Kidney (tissue), 14 donors: ENCODE measurements around the gene ATG13. TPM values are rescaled to one million over a fixed set of nuclear protein-coding genes. Genes with fewer than 3 reads are reported as not detected.

Experiments used
- DNase-seq, 5 donors: peaks; one replicate each; pipeline ENCODE4 v3.0.0-alpha.2; 2013 to 2020
- FAIRE-seq: peaks from 2 replicates; lab custom pipeline; 2012; peaks lifted over from hg19 to GRCh38; lab: Jason Lieb, UNC
- H3K27ac ChIP-seq, 2 donors: one replicate each; pipeline ENCODE4 v1.7.0; 2013; ENCODE audit warnings: low read depth in 2 of 2, low read length in 2 of 2, inconsistent platforms in 1 of 2
- H3K27me3 ChIP-seq: one replicate; pipeline ENCODE4 v1.7.1; 2013; ENCODE audit warnings: low read length, inconsistent platforms; ENCODE audit not compliant: control insufficient read depth, insufficient read depth
- H3K36me3 ChIP-seq, 3 donors: one replicate each; pipeline versions ENCODE4 v1.7.0 to v1.7.1; 2013; ENCODE audit warnings: low read length in 3 of 3, control low read depth in 1 of 3, inconsistent platforms in 1 of 3; ENCODE audit not compliant: insufficient read depth in 3 of 3, control insufficient read depth in 2 of 3
- H3K4me1 ChIP-seq, 3 donors: one replicate each; pipeline versions ENCODE4 v1.7.0 to v1.7.1; 2013; ENCODE audit warnings: low read length in 3 of 3, inconsistent platforms in 1 of 3, low read depth in 1 of 3; ENCODE audit not compliant: control insufficient read depth in 2 of 3, insufficient read depth in 2 of 3
- H3K4me3 ChIP-seq, 3 donors: one replicate each; pipeline versions ENCODE4 v1.7.0 to v1.8.1; 2013; ENCODE audit warnings: low read length in 3 of 3, control low read depth in 1 of 3, inconsistent platforms in 1 of 3
- H3K9ac ChIP-seq, 3 donors: one replicate each; pipeline versions ENCODE4 v1.7.0 to v1.7.1; 2013; ENCODE audit warnings: low read length in 3 of 3, control low read depth in 1 of 3, inconsistent platforms in 1 of 3
- H3K9me3 ChIP-seq, 3 donors: one replicate each; pipeline versions ENCODE4 v1.7.0 to v1.7.1; 2013; ENCODE audit warnings: low read length in 3 of 3, control low read depth in 1 of 3, inconsistent platforms in 1 of 3; ENCODE audit not compliant: control insufficient read depth in 2 of 3, insufficient read depth in 1 of 3
- intact Hi-C: fragments of 100-400 bp; cut with DNase I; formaldehyde crosslinking; loops from one replicate; pipeline ENCODE4 v1.11.1; 2022
- polyA plus RNA-seq: library from polyadenylated mRNA; stranded (reverse); fragments of 350-450 nt; fragmentation: Illumina TruSeq; extraction: RNeasy Lipid Tissue Mini Kit (QIAGEN cat#74804); gene quantifications from one replicate; pipeline ENCODE4 v1.2.3, GENCODE V29; 2014; ENCODE audit warnings: low read depth, low replicate concordance; ENCODE audit not compliant: insufficient read depth
- total RNA-seq: library from RNA; stranded (reverse); fragmentation: NEBNext Ultra II Directional; extraction: Animal tissue kit (Norgen Biotek cat#: 25700); gene quantifications from one replicate; pipeline ENCODE4 v1.2.1, GENCODE V29; 2021
- TF ChIP-seq, protein P1 (sequence below): IDR thresholded peaks from 3 replicates; pipeline ENCODE4 v1.5.1; 2012; ENCODE audit warnings: mild to moderate bottlenecking, moderate library complexity, borderline replicate concordance; ENCODE audit not compliant: insufficient read depth; ENCODE audit errors: extremely low read depth
- donor health status: control.
- donor health status: control.
- donor health status: control.
- donor health status: control.
- donor health status: control.
- donor health status: DM: yes; HTN: yes; CAD: no.
- donor health status: Normal renal cell carcinoma (clear cell type).

ATG13 gene
- total and polyA plus RNA-seq, 2 donors from 2014 or later = 40.1 to 73.5 TPM

DNA sequence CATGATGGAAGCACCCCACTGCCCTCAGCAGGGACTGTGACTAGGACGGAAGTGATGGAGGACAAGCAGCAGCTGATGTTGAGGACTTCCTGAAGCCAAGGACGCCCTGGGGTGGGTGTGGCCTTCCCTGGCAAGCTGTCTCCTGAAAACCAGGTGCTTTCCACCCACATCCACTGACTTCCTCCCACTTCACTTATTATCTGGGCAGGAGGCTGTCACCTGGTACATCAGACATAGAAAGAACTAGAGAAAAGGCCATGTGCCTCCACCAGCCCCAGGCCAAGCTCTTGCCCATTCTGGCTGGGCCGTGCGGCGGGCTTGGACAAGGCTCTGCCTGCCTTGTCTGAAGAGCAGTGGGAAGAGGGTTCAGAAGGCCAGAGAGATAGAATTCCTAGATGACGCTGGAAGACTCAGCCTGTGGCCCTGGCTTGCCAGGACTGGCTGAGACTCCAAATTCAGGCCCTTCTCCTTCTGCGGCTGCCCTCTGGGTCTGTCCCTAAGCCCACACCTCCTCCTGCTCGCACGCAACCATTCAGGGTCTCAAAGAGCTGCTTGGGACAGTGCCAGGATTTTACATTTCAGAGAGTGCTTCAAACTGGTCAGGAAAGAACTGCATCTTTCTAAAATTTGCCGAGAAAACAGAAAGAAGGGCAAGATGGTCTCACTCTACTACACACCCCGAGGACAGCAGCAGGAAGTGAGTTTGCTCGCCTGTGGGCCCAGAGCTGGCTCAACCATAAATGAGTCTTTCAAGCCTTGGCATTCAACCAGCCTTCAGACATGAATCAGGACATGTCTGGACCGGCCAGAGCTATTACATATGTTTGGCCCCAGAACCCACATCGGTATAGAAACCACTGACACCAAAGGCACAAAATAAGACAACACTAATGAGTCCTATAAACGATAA, 69.8 kb downstream of the ATG13 start:
- H3K9ac ChIP-seq = no peak overlapping the region
- peak in 2 of 5 donors; percentile 30 to 73 for DNase-seq
- no peak for FAIRE-seq
- no peaks in the 10 kb centered on the region for H3K27me3 ChIP-seq
- no peak overlapping the region for H3K4me3 ChIP-seq
- peaks cover 6 to 15% (median 9%) of the 10 kb centered on the region in 3 donors for H3K36me3 ChIP-seq
- TF ChIP-seq, protein P1, sequence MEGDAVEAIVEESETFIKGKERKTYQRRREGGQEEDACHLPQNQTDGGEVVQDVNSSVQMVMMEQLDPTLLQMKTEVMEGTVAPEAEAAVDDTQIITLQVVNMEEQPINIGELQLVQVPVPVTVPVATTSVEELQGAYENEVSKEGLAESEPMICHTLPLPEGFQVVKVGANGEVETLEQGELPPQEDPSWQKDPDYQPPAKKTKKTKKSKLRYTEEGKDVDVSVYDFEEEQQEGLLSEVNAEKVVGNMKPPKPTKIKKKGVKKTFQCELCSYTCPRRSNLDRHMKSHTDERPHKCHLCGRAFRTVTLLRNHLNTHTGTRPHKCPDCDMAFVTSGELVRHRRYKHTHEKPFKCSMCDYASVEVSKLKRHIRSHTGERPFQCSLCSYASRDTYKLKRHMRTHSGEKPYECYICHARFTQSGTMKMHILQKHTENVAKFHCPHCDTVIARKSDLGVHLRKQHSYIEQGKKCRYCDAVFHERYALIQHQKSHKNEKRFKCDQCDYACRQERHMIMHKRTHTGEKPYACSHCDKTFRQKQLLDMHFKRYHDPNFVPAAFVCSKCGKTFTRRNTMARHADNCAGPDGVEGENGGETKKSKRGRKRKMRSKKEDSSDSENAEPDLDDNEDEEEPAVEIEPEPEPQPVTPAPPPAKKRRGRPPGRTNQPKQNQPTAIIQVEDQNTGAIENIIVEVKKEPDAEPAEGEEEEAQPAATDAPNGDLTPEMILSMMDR = no peak
- no peaks in the 10 kb centered on the region for H3K9me3 ChIP-seq
- H3K4me1 ChIP-seq = peaks cover 0 to 5% (median 0%) of the 10 kb centered on the region in 3 donors
- intact Hi-C loops = no loop called here
- H3K27ac ChIP-seq = no peak overlapping the region

DNA sequence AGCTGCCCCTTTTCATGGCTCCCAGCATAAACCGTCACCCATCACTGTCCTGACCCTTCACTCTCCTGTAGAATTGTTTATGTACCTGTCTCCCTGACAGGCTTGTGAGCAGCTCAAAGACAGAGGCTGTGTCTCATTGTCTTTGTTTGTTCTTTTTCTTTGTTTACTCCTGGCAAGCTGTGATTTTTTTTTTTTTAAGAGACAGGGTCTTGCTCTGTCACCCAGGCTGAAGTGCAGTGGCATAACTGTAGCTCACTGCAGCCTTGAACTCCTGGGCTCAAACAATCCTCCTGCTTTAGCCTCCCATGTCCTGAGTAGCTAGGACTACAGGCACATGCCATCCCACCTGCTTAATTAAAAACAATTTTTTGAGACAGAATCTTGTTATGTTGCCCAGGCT, 73.3 kb downstream of the ATG13 start:
- Histone ChIP-seq H3K9ac (no peak overlapping the region), H3K4me1 (peaks cover 0 to 13% (median 0%) of the 10 kb centered on the region in 3 donors), H3K4me3 (no peak overlapping the region), H3K36me3 (peaks cover 6 to 30% (median 29%) of the 10 kb centered on the region in 3 donors), H3K27me3 (no peaks in the 10 kb centered on the region), H3K27ac (no peak overlapping the region), H3K9me3 (no peaks in the 10 kb centered on the region)
- DNase-seq (no peak), FAIRE-seq (no peak)
- TF ChIP-seq, protein P1 = no peak
- intact Hi-C loops = no loop called here

DNA sequence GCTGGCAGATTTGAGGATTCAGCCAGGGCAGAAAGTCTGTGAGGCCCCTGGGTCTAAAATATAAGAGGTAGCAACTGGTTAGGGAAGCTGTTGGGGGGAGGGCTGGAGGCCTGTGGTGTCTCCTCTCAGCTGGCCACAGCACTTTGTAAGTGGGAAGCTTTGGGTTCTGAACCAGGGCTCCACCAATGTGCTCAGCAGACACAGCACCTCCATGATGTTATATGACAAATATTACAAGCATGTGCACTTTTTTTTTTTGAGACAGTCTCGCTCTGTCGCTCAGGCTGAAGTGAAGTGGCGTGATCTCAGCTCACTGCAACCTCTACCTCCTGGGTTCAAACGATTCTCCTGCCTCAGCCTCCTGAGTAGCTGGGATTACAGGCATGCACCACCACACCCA, 75.1 kb downstream of the ATG13 start:
- Histone ChIP-seq H3K4me1 (peaks cover 0 to 19% (median 0%) of the 10 kb centered on the region in 3 donors), H3K9ac (no peak overlapping the region), H3K27me3 (no peaks in the 10 kb centered on the region), H3K36me3 (peaks cover 5 to 32% (median 25%) of the 10 kb centered on the region in 3 donors), H3K27ac (no peak overlapping the region), H3K9me3 (no peaks in the 10 kb centered on the region), H3K4me3 (no peak overlapping the region)
- TF ChIP-seq, protein P1 = no peak
- FAIRE-seq (no peak), DNase-seq (no peak)
- intact Hi-C loops = no loop called here
